ENCODE measurements around the gene BMP6.
"Not testable (repeated sequence)": the region's sequence is repeated elsewhere in the genome, so short reads cannot be mapped to it uniquely, and the experiment has no call there.

Gene BMP6

DNA sequence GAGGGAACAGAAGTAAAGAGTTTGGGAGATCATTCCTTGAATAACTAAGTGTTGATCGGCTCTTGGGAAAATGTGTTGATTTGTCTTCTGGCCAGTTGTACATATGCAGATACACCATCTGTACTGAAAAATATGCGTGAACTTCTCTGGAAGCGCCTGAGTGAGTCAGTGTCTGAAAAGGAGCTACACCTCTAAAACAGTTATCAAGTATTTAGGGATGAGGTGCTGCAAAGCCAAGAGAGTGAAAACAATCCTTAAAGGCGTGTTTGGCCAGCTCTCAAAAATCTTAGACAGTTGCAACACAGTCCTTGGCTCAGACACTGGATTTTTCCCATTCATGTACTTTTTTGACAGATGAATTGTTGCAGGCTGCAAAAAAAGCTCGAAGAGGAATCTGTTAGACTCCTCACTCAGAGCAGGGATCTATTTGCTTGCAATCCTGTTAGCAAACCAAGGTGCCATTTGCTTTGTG is 61.3 kb downstream of the BMP6 start:
- DNase-seq (ENCODE audit: low read depth in 2 of 2): no peak

DNA sequence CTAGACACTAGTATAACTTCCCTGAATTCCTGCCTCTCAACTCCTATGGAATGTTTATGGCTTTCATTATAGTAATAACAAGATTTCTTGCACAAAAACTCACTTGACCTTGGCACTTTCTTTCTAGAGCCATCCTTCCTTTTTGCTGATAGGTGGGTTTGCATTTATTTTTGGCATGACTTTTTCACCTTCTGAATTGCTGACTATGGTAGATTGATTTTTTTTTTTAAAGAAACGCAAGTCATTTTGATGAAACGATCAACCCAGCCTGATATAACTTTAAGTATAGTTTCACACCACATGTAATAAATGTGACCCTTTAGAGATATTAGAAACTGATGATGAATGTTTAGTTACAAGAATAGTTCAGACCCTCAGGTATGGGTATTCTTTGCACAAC is 61.8 kb downstream of the BMP6 start:
- no peak for DNase-seq (ENCODE audit: low read depth in 2 of 2)

GRCh38 chr6:7794509-7794908 is 68.6 kb downstream of the BMP6 start:
- DNase-seq (ENCODE audit: low read depth in 2 of 2): no peak

GRCh38 chr6:7797386-7797785 is 71.5 kb downstream of the BMP6 start:
- no peak for DNase-seq (ENCODE audit: low read depth in 2 of 2)

DNA sequence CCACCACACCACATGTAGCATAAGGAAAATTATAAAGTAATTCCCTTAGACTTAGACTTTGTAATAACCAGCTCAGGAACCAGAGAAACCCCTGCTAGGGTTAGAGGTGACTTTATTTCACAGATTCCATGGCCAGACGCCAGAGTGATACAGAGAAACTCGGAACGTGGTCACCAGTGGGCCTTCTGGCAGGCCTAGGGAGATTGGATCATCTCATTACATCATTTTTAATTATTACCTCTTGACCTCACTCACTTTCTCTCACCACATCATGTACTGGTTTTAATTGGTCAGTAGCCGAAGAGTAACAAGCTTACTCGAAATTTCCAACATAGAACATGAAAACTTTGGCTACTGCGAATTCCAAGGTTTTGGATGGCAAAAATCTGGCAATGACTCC is 72.9 kb downstream of the BMP6 start:
- DNase-seq (ENCODE audit: low read depth in 2 of 2): no peak

GRCh38 chr6:7802662-7803061 is 76.8 kb downstream of the BMP6 start:
- DNase-seq (ENCODE audit: low read depth in 2 of 2): no peak

DNA sequence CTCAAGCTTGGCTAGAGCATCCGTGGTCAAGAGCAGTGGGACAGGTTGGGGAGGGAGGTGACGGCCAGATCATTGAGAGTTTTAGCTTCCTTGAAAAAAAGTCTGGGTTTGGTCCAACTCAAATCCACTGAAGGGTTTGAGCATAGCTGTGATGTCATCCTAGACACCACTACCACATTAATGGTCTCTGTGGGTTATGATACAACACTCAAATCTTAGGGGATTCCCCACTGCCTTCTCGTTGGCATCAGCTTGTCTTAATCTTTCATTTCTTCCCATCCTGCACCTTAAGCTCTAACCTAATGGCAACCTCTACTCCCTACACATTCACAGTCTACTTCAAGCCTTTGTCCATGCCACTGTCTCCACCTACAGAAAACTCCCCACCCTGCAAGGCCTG is 77.3 kb downstream of the BMP6 start:
- no peak for DNase-seq (ENCODE audit: low read depth in 2 of 2)

DNA sequence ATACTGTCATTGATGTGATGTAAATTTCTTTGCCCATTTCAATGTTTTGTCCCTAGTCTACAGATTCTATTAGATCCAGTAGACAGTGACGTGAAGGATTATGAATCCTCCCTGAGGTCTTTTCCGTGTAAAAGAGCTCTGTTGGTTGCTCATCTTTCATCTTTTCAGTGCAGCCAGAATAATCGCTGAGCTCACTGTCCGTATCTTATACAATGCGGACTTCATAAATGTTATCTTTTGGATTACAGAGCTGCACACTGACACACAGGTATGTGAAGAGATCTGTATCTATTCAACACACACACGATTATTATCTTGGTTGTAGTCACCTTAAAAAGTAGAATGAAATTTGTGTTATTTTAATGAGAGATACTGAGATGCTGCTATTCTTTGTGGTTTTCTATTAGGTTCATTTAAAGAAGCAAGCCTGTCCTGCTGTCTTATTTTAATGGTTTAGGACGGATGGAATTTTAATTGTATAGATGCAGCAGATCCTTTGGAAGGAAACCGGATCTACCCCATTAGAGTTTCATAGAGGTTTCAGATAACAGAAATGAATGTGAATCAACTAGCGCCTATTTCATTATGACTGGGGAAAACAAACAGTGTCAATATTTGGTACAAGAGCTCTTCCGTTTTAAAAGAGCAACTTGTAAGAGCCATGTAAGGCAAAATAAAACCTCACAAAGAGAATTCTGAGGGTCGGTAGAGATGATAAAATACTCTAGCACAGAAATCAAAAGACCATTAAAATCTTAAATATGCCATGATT is 79.4 kb downstream of the BMP6 start:
- no peak for DNase-seq (ENCODE audit: low read depth in 2 of 2)

- DNase-seq (ENCODE audit: low read depth in 2 of 2): no peak
Observed at GRCh38 chr6:7805850-7806214, 79.9 kb downstream of the BMP6 start.

DNA sequence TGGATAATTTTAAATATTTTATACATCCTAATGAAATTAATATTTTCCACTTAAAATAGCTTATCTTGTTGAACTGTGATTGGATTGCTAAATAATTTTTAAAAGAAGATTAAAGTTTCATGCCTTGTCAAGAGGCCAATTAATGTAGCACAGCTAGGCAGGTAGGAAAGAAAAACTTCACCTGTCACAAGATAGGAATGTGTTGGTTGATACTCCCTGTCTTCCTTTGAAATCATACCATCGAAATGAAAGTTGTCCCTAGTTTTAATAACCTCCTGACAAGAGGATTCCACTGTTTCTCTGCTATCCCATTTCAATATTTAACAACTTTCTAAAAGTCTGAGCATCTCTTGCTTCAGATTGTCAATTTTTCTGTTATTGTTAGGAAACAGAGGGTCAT is 80.8 kb downstream of the BMP6 start:
- no peak for DNase-seq (ENCODE audit: low read depth in 2 of 2)

- DNase-seq (ENCODE audit: low read depth in 2 of 2): no peak
Observed at GRCh38 chr6:7809346-7809745, 83.4 kb downstream of the BMP6 start.

DNA sequence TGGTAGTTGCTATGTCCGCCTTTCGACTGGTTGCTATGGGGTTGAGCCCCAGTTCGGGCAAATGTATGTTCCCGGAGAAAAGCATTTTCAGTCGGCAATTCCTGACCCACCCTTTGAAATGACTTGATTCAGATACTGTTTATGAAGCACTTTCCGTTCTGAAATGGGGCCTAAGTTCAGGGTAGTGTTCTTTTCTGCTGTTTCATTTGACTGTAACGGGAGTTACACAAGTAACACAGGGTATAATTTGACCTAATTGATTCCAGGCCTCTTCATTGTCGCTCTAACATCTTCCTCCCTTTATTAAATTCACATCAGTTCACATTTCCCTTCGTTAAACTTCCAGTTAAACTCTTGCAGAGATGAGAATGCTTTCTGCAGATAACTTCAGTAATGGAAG is 85.5 kb downstream of the BMP6 start:
- DNase-seq (ENCODE audit: low read depth in 2 of 2): no peak

DNA sequence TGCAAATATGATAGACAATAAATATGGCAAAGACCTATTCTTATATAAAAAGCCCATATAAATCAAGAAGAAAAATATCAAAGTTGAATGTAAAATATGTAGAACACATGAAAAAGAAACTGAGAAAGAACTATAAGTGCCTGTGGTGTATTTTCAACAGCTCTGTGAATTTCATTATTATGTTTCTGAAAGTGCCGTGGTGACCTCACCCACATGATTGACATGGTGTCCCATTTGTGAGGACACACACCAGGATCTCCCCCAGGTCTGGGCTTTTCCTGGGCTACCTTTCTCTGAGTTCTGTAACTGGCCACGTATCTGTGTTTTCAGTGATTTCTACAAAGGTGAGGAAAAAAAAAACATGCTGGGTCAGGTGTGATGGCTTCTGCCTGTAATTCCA is 86.7 kb downstream of the BMP6 start:
- no peak for DNase-seq (ENCODE audit: low read depth in 2 of 2)

DNA sequence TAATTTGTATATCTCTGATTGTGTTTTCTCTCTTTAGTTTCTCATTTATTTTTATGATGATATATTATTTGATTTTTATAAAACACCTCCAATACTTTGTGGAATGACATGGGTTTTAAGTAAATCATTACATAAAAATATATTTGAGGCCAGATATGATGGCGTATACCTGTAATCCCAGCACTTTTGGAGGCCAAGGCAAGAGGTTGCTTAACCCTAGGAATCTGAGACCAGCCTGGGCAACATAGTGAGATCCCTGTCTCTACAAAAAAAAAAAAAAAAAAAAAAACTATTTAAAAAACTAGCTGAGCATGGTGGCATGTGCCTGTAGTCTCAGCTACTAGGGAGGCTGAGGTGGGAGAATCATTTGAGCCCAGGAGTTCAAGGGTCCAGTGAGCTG is 87.3 kb downstream of the BMP6 start:
- DNase-seq (ENCODE audit: low read depth in 2 of 2): no peak

- no peak for DNase-seq (ENCODE audit: low read depth in 2 of 2)
Observed at GRCh38 chr6:7813704-7814103, 87.8 kb downstream of the BMP6 start.

DNA sequence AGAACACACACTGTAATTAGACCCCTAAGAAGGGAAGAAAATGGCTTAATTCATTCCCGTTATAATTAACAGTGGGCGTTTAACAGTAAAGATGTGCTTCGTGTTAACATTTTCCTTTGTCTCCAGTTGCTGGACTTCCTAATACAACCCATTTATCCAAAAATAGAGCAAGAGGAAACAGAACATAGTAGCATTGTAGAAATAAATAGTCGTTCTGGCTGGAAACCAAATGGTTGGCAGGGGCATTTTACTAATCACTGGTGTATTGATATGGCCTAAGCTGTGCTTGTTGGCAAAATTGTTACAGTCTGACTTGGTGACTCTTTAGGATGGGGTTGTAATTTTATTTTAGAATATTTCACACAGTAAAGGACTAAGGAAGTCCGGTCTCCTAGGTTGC is 89.8 kb downstream of the BMP6 start:
- no peak for DNase-seq (ENCODE audit: low read depth in 2 of 2)

DNA sequence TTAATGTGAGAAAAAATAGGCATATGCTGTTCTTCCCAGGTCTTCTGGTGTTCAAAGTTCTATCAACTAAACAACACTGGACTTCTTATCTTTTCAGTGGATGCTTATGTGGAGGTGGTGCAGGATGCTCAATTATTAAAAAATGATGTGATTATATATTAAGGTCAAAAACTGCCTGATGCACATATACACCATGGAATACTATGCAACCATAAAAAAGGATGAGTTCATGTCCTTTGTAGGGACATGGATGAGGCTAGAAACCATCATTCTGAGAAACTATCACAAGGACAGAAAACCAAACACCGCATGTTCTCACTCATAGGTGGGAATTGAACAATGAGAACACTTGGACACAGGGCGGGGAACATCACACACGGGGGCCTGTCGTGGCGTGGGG is 91.3 kb downstream of the BMP6 start:
- DNase-seq (ENCODE audit: low read depth in 2 of 2): not testable (repeated sequence)

DNA sequence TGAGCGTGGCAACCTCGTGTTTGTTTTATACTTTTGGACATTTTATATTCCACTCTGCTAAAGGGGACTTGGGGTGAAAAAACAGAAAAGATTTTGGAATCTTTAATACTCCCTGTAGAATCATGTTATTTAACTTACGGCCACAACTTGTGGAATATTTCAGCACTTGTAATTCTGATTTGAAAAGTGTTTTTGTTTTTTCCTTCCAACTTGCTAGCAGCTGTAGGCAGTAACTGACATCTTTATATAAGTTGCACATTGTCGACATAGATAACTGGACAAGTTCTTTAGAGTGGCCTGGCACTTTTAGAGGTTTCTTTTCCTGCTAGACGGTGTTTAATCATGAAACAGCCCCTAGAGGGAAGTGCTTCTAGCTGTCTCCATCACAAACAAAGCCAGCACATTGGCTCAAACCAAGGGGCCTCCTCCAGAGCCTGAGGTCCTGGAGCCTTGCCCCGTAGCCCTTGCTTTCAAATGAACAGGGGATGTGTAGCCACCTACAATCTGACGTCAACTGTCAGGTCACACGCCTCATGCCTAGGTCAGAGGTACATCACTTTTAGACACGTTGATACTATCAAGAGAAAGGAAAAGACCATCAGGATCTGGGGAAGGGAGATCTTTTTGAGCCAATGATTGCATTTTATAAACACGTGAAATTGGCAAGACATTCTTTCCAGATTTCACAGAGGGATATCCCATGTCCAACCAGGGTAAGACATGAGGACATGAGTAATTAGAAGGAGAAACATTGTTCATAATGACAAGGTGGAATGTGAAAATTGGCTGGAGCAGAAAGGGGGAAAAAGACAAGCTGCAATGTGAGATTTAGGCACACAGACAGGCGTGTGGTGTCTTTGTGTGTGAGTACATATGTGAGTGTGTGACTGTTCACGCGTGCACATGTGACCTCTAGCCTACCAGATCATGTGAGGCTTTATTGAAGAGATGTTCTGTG is 92.6 kb downstream of the BMP6 start:
- no peak for DNase-seq (ENCODE audit: low read depth in 2 of 2)

- no peak for DNase-seq (ENCODE audit: low read depth in 2 of 2)
Observed at GRCh38 chr6:7819431-7820015, 93.6 kb downstream of the BMP6 start.

GRCh38 chr6:7820288-7820835 is 94.5 kb downstream of the BMP6 start:
- DNase-seq (ENCODE audit: low read depth in 2 of 2): no peak

GRCh38 chr6:7821426-7821825 is 95.5 kb downstream of the BMP6 start:
- no peak for DNase-seq (ENCODE audit: low read depth in 2 of 2)

GRCh38 chr6:7823552-7823951 is 97.7 kb downstream of the BMP6 start:
- DNase-seq (ENCODE audit: low read depth in 2 of 2): no peak

All from stimulated activated CD4-positive, alpha-beta T cell treated with anti-CD3 and anti-CD28 coated beads, Interleukin-12 subunit alpha, Interleukin-12 subunit beta, amount 100 ng/mL, for 24 hours (primary cell).